Retinal pigment epithelial cell (primary cell): ENCODE data around the gene CAPN2.

Experiments used
- DNase-seq: peaks from one replicate; pipeline ENCODE4 v3.0.0-alpha.2; 2010; ENCODE audit warnings: low read depth
- H3K4me3 ChIP-seq: 2 replicates; pipeline ENCODE4 v1.5.1; 2011; ENCODE audit warnings: mild to moderate bottlenecking, low read length, control low read depth, moderate library complexity
- CTCF ChIP-seq: conservative IDR thresholded peaks from 2 replicates; pipeline ENCODE4 v1.5.1; 2011; ENCODE audit warnings: low read depth, low read length, control low read depth, inconsistent platforms

CAPN2 gene

GRCh38 chr1:223708651-223709268, 3.6 kb upstream of the CAPN2 start:
- DNase-seq = no peak
- TF ChIP-seq CTCF = no peak
- no peak overlapping the region for H3K4me3 ChIP-seq

GRCh38 chr1:223709598-223709997, 2.7 kb upstream of the CAPN2 start:
- DNase-seq = no peak
- TF ChIP-seq CTCF = peak; percentile 64

GRCh38 chr1:223710179-223711133, 1.9 kb upstream of the CAPN2 start:
- TF ChIP-seq CTCF = no peak
- no peak for DNase-seq
- no peak overlapping the region for H3K4me3 ChIP-seq

More at GRCh38 chr1:223709598-223709997, 2.7 kb upstream of the CAPN2 start:
- H3K4me3 ChIP-seq = no peak overlapping the region

- no peak overlapping the region for H3K4me3 ChIP-seq
- TF ChIP-seq CTCF = no peak
- no peak for DNase-seq
Measured at GRCh38 chr1:223711173-223711572, 1.2 kb upstream of the CAPN2 start.

GRCh38 chr1:223711747-223712193, 569 bp upstream of the CAPN2 start:
- no peak for TF ChIP-seq CTCF
- DNase-seq = no peak

GRCh38 chr1:223712850-223713474, 623 bp downstream of the CAPN2 start:
- peak overlapping the region; percentile 92 for H3K4me3 ChIP-seq
- no peak for TF ChIP-seq CTCF
- no peak for DNase-seq

More at GRCh38 chr1:223711747-223712193, 569 bp upstream of the CAPN2 start:
- H3K4me3 ChIP-seq = peak overlapping the region; percentile 41
